ENCODE results near the gene SYCP1.
"Not testable (repeated sequence)": the region's sequence is repeated elsewhere in the genome, so short reads cannot be mapped to it uniquely, and the experiment has no call there.

SYCP1 gene, protein sequence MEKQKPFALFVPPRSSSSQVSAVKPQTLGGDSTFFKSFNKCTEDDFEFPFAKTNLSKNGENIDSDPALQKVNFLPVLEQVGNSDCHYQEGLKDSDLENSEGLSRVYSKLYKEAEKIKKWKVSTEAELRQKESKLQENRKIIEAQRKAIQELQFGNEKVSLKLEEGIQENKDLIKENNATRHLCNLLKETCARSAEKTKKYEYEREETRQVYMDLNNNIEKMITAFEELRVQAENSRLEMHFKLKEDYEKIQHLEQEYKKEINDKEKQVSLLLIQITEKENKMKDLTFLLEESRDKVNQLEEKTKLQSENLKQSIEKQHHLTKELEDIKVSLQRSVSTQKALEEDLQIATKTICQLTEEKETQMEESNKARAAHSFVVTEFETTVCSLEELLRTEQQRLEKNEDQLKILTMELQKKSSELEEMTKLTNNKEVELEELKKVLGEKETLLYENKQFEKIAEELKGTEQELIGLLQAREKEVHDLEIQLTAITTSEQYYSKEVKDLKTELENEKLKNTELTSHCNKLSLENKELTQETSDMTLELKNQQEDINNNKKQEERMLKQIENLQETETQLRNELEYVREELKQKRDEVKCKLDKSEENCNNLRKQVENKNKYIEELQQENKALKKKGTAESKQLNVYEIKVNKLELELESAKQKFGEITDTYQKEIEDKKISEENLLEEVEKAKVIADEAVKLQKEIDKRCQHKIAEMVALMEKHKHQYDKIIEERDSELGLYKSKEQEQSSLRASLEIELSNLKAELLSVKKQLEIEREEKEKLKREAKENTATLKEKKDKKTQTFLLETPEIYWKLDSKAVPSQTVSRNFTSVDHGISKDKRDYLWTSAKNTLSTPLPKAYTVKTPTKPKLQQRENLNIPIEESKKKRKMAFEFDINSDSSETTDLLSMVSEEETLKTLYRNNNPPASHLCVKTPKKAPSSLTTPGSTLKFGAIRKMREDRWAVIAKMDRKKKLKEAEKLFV

GRCh38 chr1:114854693-114855320, at the start of gene SYCP1:
Gene SYCP1, plus strand, starts transcription at chr1:114854863. Its CDS starts 602 bp downstream, at chr1:114855465.
- Mint-ChIP-seq H3K4me1 (ENCODE audit: low read depth) (peaks cover 2% of the 10 kb centered on the region), H3K27me3 (ENCODE audit: low read depth) (peaks cover 32% of the 10 kb centered on the region), H3K9me3 (no peaks in the 10 kb centered on the region), H3K27ac (no peak within 1 kb of the TSS), H3K36me3 (ENCODE audit: low read depth) (no peaks in the 10 kb centered on the region), H3K4me3 (peak within 1 kb of the TSS; percentile 31)

GRCh38 chr1:114819869-114820268, 34.8 kb upstream of the SYCP1 start:
- peaks cover 12% of the 10 kb centered on the region for H3K9me3 Mint-ChIP-seq
- no peak overlapping the region for H3K27ac Mint-ChIP-seq
- peaks cover 4% of the 10 kb centered on the region for H3K27me3 Mint-ChIP-seq (ENCODE audit: low read depth)
- H3K4me3 Mint-ChIP-seq: no peak overlapping the region
- H3K4me1 Mint-ChIP-seq (ENCODE audit: low read depth): no peaks in the 10 kb centered on the region
- no peaks in the 10 kb centered on the region for H3K36me3 Mint-ChIP-seq (ENCODE audit: low read depth)

DNA sequence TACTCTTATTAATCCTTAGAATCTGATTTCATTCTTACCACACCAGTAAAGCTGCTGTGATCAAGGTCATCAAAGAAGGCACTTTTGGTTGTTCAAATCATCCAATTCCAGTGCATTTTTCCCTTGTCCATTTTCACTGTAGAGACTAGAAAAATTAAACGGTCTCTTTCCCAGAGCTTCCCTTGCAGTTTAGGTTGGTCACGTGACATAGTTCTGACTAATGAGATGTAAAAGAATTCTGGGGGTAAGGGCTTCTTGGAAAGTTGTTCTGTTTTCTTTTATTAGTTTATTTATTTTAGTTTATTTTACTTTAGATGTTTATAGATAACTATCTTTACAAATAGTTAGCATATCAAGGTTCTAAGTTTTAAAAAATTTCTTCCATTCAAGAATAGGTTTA, 34.3 kb upstream of the SYCP1 start:
- Mint-ChIP-seq H3K4me3 (no peak overlapping the region), H3K27ac (no peak overlapping the region), H3K27me3 (ENCODE audit: low read depth) (peaks cover 4% of the 10 kb centered on the region), H3K4me1 (ENCODE audit: low read depth) (no peaks in the 10 kb centered on the region), H3K9me3 (peaks cover 12% of the 10 kb centered on the region), H3K36me3 (ENCODE audit: low read depth) (no peaks in the 10 kb centered on the region)

DNA sequence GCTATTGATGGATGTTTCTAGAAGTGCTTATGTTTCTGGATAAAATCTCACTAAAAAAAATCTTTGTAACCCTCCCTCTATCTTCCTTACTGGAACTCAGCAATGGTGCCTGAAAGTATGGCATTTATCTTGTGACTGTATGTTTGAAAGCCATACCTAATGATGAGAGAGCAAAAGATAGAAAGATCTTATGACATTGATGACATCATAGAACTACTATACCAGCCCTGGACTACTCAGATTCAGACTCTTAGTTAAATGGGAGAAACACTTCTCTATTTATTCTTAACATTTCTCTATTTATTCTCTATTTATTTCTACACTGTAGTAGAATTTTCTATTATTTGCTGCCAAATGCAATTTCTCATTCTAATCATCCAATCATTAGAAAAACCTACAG, 32.7 kb upstream of the SYCP1 start:
- no peak overlapping the region for H3K4me3 Mint-ChIP-seq
- H3K9me3 Mint-ChIP-seq: peaks cover 12% of the 10 kb centered on the region
- peaks cover 3% of the 10 kb centered on the region for H3K27me3 Mint-ChIP-seq (ENCODE audit: low read depth)
- no peak overlapping the region for H3K27ac Mint-ChIP-seq
- H3K4me1 Mint-ChIP-seq (ENCODE audit: low read depth): no peaks in the 10 kb centered on the region
- no peaks in the 10 kb centered on the region for H3K36me3 Mint-ChIP-seq (ENCODE audit: low read depth)

DNA sequence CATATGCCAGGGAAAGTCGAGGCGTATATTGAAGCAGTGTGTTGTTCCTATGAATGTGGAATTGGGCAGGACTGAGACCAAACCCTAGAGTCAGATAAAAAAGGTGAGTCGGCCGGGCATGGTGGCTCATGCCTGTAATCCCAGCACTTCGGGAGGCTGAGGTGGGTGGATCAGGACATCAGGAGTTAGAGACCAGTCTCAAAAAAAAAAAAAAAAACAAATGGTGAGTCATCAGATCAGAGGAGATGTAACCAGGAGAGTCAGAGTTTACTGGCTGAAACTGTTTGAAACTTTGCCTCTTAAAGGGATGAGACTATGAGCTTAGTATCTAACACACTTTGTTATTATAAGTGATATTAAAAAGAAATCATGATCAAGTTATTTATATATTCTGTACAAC, 26.4 kb upstream of the SYCP1 start:
- Mint-ChIP-seq H3K27me3 (ENCODE audit: low read depth) (no peaks in the 10 kb centered on the region), H3K36me3 (ENCODE audit: low read depth) (no peaks in the 10 kb centered on the region), H3K27ac (no peak overlapping the region)

GRCh38 chr1:114830075-114830474, 24.6 kb upstream of the SYCP1 start:
- not testable (repeated sequence) for H3K4me1 Mint-ChIP-seq (ENCODE audit: low read depth); H3K27me3 Mint-ChIP-seq (ENCODE audit: low read depth); H3K36me3 Mint-ChIP-seq (ENCODE audit: low read depth); H3K9me3 Mint-ChIP-seq; H3K4me3 Mint-ChIP-seq; H3K27ac Mint-ChIP-seq

More for the DNA sequence above, 26.4 kb upstream of the SYCP1 start:
- Mint-ChIP-seq H3K4me1 (ENCODE audit: low read depth) (no peaks in the 10 kb centered on the region), H3K9me3 (peaks cover 3% of the 10 kb centered on the region), H3K4me3 (no peak overlapping the region)

DNA sequence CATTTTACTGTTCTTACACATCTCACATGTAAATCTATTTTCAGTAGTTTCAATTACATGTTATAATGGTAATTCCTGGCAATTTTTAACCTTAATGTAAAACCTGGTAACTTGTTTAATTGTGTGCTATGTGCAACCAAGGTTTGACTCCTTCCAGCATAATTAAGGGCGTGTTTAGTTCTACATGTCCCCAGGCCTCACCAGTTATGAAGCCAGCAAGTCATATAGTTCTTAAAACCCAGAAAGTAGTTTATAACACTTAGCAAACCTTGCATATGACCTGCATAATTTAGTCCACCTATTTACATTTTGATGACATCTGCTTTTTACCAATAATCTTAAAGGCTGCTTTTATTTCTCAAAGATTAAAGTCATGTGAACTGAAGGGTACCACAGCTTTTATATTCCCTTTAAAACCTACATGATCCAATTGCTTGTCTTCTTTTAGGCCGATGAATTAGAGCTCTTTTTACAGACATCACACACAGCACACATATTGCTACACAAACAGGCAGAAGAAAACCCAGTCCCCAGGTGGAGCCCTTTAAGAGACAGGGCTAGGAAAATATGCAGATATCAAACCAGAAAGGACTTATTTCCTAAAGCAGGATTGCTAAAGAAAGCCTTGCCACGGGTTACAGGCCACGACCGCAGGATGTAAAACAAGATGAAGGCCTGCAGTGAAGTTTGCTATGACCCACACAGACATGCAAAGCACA, 23.2 kb upstream of the SYCP1 start:
- H3K9me3 Mint-ChIP-seq: no peaks in the 10 kb centered on the region
- H3K27ac Mint-ChIP-seq: no peak overlapping the region
- H3K4me3 Mint-ChIP-seq: no peak overlapping the region
- H3K4me1 Mint-ChIP-seq (ENCODE audit: low read depth): no peaks in the 10 kb centered on the region
- no peaks in the 10 kb centered on the region for H3K36me3 Mint-ChIP-seq (ENCODE audit: low read depth)
- no peaks in the 10 kb centered on the region for H3K27me3 Mint-ChIP-seq (ENCODE audit: low read depth)

DNA sequence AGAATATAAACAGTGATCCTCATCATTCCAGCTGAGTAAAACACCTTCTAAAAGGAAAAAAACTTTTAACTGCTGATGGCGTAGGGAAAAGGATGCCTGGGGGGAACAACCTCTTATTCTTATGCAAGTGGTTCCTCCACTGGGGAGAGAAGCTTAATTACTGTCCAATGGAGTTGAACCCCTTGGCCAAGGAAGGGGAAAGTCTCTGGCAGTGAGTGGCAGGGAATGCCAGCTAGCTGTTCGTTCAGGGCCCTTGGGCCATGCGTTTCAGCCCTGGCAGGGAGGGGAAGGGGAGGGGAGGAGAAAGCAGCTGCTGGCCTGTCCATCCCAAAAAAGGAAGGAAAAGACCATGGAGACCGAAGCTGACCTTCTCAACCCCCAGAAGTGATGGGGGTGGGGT, 22.6 kb upstream of the SYCP1 start:
- Mint-ChIP-seq H3K4me3 (no peak overlapping the region), H3K4me1 (ENCODE audit: low read depth) (no peaks in the 10 kb centered on the region), H3K36me3 (ENCODE audit: low read depth) (no peaks in the 10 kb centered on the region), H3K27ac (no peak overlapping the region), H3K27me3 (ENCODE audit: low read depth) (no peaks in the 10 kb centered on the region), H3K9me3 (no peaks in the 10 kb centered on the region)

DNA sequence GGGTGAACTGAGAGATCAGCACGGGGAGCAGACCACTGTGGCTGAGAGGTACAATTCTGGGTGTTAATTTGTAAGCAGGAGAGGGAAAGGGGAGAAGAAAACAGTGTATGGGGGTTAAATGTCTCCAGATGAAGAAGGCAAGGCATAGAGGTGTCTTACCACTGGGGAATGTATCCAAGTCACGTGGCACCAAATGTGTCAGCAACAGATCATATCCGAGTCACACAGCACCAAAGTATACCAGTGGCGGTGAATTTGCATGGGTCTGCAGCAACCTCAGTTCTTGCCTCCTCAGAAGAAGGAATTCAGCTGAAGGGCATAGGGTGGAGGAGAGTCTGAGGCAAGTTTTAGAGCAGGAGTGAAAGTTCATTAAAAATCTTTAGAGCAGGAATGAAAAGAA, 21.2 kb upstream of the SYCP1 start:
- Mint-ChIP-seq H3K4me3 (no peak overlapping the region), H3K27ac (no peak overlapping the region), H3K36me3 (ENCODE audit: low read depth) (no peaks in the 10 kb centered on the region), H3K9me3 (no peaks in the 10 kb centered on the region), H3K4me1 (ENCODE audit: low read depth) (no peaks in the 10 kb centered on the region), H3K27me3 (ENCODE audit: low read depth) (peaks cover 3% of the 10 kb centered on the region)

DNA sequence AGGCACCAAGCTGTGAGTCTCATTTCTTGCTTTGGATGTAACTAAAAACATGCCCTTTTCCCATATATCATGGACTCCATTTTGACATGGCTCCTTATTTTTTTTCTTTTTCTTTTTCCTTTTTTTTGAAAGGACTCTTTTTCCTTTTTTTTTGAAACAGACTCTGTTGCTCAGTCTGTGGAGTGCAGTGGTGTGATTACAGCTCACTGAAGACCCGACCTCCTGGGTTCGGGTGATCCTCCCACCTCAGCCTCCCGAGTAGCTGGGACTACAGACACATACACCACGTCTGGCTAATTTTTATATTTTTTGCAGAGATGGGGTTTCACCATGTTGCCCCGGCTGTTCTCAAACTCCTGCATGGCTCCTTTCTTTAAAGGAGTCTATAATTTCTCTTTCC, 10.4 kb upstream of the SYCP1 start:
- Mint-ChIP-seq H3K4me1 (ENCODE audit: low read depth) (no peaks in the 10 kb centered on the region), H3K4me3 (no peak overlapping the region), H3K27me3 (ENCODE audit: low read depth) (peaks cover 26% of the 10 kb centered on the region)

DNA sequence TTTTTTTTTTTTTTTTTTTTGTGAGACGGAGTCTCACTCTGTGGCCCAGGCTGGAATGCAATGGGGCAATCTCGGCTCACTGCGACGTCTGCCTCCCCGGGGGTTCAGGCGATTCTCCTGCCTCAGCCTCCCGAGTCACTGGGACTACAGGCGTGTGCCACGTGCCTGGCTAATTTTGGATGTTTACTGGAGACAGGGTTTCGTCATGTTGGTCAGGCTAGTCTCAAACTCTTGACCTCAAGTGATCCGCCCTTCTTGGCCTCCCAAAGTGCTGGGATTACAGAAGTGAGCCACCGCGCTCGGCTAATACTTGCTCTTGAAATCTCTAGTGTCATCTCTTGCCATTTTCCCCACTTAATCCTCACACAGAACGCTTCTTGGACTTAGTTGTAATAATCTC, 1.1 kb upstream of the SYCP1 start:
- peaks cover 2% of the 10 kb centered on the region for H3K4me1 Mint-ChIP-seq (ENCODE audit: low read depth)
- no peaks in the 10 kb centered on the region for H3K9me3 Mint-ChIP-seq
- H3K27ac Mint-ChIP-seq: no peak overlapping the region
- H3K27me3 Mint-ChIP-seq (ENCODE audit: low read depth): peaks cover 32% of the 10 kb centered on the region
- H3K4me3 Mint-ChIP-seq: no peak overlapping the region
- no peaks in the 10 kb centered on the region for H3K36me3 Mint-ChIP-seq (ENCODE audit: low read depth)

More for the DNA sequence above, 10.4 kb upstream of the SYCP1 start:
- Mint-ChIP-seq H3K9me3 (no peaks in the 10 kb centered on the region), H3K36me3 (ENCODE audit: low read depth) (no peaks in the 10 kb centered on the region), H3K27ac (no peak overlapping the region)

DNA sequence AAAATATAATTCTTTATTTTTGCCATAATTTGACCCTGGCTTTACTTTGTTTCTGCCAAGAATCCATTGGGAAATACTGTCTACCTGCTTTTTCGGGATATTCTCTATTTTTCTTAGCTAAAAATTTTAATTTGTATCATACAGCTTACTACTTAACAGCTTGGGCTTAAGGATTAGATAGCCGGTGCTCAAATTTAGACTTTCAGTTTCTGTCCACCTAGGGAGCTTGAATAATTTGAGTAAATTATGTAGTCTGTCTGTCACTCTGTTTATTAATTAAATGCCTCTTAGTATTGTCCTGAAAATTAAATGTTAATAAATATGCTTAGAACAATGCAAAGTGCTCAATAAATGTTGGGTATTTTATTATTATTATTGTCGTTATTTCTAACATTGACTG, 6.7 kb downstream of the SYCP1 start:
- Mint-ChIP-seq H3K9me3 (no peaks in the 10 kb centered on the region), H3K27ac (no peak overlapping the region), H3K4me3 (no peak overlapping the region), H3K4me1 (ENCODE audit: low read depth) (no peaks in the 10 kb centered on the region), H3K27me3 (ENCODE audit: low read depth) (peaks cover 5% of the 10 kb centered on the region), H3K36me3 (ENCODE audit: low read depth) (no peaks in the 10 kb centered on the region)

GRCh38 chr1:114892194-114892918, 37.7 kb downstream of the SYCP1 start:
- no peak overlapping the region for H3K4me3 Mint-ChIP-seq
- H3K9me3 Mint-ChIP-seq: no peaks in the 10 kb centered on the region
- no peak overlapping the region for H3K27ac Mint-ChIP-seq
- no peaks in the 10 kb centered on the region for H3K4me1 Mint-ChIP-seq (ENCODE audit: low read depth)
- no peaks in the 10 kb centered on the region for H3K36me3 Mint-ChIP-seq (ENCODE audit: low read depth)
- peaks cover 12% of the 10 kb centered on the region for H3K27me3 Mint-ChIP-seq (ENCODE audit: low read depth)

All from T-helper 1 cell treated with Interleukin-12 subunit alpha and Interleukin-12 subunit beta and Interleukin-4 antibody, amounts not matched to agents 30 μg/mL and 1 μg/mL, for 36 hours (primary cell).